Activated naive CD8-positive, alpha-beta T cell treated with anti-CD3 and anti-CD28 coated beads for 36 hours (primary cell): ENCODE data around the gene TOM1L1. TPM values are rescaled to one million over a fixed set of nuclear protein-coding genes. Genes with fewer than 3 reads are reported as not detected.

Source experiments
- DNase-seq: peaks from one replicate; pipeline ENCODE4 v3.0.0; 2021
- H3K27ac Mint-ChIP-seq: one replicate; pipeline ENCODE4 v1.8.0; 2022; ENCODE audit warnings: mild to moderate bottlenecking, moderate library complexity, mixed read lengths
- H3K27me3 Mint-ChIP-seq: one replicate; pipeline ENCODE4 v1.8.0; 2022; ENCODE audit warnings: mild to moderate bottlenecking, mixed read lengths
- H3K36me3 Mint-ChIP-seq: one replicate; pipeline ENCODE4 v1.8.0; 2021; ENCODE audit warnings: mild to moderate bottlenecking, mixed read lengths
- H3K4me1 Mint-ChIP-seq: one replicate; pipeline ENCODE4 v1.8.0; 2021; ENCODE audit warnings: mixed read lengths
- H3K4me3 Mint-ChIP-seq: one replicate; pipeline ENCODE4 v1.8.0; 2022; ENCODE audit warnings: mild to moderate bottlenecking, moderate library complexity, mixed read lengths
- H3K9me3 Mint-ChIP-seq: one replicate; pipeline ENCODE4 v1.8.0; 2022; ENCODE audit warnings: mixed read lengths
- total RNA-seq, 2 experiments: library from RNA; stranded (reverse); gene quantifications; one replicate each; pipeline ENCODE4 v1.2.3, GENCODE V29; 2021

The TOM1L1 gene
- total RNA-seq, 2 experiments from 2014 or later: 0.74 to 1.0 TPM

DNA sequence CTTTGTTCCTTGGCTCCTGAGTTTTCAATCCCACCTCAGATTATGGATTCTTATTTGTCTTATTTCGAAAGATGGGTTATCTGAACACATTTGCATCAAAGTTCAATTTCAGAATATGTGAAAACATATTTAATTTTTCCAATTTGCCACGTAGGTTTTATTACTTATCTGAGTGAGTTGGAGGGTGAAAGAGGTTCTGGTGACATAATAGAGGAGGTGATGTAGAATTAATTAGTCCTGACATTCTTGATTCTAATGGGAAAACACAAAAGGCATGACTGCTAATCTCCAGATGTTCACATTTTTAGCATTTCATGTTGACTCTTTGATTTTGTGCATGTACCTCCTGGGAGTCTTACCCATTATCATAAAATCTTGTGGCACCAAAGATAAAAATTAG lies 9.1 kb downstream of the TOM1L1 start:
- no peak overlapping the region for H3K4me3 Mint-ChIP-seq
- no peaks in the 10 kb centered on the region for H3K9me3 Mint-ChIP-seq
- no peaks in the 10 kb centered on the region for H3K36me3 Mint-ChIP-seq
- H3K4me1 Mint-ChIP-seq: no peaks in the 10 kb centered on the region
- no peak overlapping the region for H3K27ac Mint-ChIP-seq
- H3K27me3 Mint-ChIP-seq: no peaks in the 10 kb centered on the region
- no peak for DNase-seq

DNA sequence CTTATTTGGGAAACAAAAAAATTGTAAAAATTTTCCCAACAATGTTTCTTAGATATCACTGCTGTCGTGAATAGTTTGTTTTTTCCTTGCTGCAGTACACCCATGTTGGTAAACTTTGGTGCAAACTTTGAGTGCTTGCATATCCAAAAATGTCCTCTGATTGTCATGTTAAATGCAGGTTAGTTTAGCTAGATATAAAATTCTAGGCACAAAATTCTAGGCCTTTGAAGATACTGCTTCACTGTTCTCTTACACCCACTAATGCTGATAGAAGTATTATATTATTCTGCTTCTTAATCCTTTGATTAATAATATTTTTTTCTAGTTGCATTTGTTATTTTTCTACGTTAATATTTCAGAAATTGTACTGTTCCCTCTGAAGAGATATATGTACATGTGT lies 16.1 kb downstream of the TOM1L1 start:
- DNase-seq: no peak
- Mint-ChIP-seq H3K4me1 (no peaks in the 10 kb centered on the region), H3K9me3 (peaks cover 13% of the 10 kb centered on the region), H3K36me3 (no peaks in the 10 kb centered on the region), H3K27me3 (no peaks in the 10 kb centered on the region), H3K27ac (no peak overlapping the region), H3K4me3 (no peak overlapping the region)

DNA sequence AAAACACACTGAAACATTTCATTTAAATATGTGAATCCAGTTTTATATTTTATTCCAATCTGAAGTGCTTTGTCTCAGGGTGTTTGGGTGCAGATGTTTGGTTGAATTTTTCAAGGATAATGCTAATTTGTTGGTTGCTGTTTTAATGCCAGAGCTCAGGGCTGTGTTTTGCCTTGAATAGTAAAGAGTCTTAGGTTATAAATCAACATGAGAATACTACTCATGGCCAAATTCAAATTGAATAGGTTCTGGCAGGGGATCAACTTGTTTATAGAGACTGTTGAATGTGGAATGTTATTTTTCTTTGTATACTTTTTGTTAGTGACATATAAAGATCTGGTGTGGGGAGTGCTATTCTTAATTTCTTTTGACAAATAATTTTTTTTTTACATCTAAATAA lies 18.8 kb downstream of the TOM1L1 start:
- no peaks in the 10 kb centered on the region for H3K36me3 Mint-ChIP-seq

DNA sequence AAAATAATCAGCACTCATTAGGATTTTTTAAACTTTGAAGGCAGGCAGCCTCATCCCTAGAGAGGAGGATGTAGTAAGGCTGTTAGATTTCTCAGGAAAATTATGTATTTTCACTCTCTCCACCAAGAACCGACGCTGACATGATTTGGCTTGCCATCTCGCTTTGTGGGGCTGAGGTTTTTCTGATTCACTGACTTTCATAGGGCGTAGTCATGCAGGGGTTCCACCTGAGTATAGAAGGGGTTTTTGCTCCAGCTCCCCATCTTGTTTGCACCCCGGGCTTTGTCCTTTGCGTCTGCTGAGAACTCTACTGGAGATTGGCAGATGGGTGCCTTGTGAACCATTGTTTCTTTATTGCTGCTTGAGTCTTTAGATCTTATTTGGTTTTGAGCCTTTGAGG lies 20.2 kb downstream of the TOM1L1 start:
- H3K27ac Mint-ChIP-seq: no peak overlapping the region
- H3K27me3 Mint-ChIP-seq: peaks cover 9% of the 10 kb centered on the region
- H3K36me3 Mint-ChIP-seq: no peaks in the 10 kb centered on the region
- peaks cover 13% of the 10 kb centered on the region for H3K9me3 Mint-ChIP-seq
- no peak for DNase-seq
- H3K4me3 Mint-ChIP-seq: no peak overlapping the region
- H3K4me1 Mint-ChIP-seq: no peaks in the 10 kb centered on the region

More for the DNA sequence above, 18.8 kb downstream of the TOM1L1 start:
- DNase-seq: no peak
- Mint-ChIP-seq H3K4me3 (no peak overlapping the region), H3K4me1 (no peaks in the 10 kb centered on the region), H3K27ac (no peak overlapping the region), H3K27me3 (peaks cover 5% of the 10 kb centered on the region), H3K9me3 (peaks cover 13% of the 10 kb centered on the region)

DNA sequence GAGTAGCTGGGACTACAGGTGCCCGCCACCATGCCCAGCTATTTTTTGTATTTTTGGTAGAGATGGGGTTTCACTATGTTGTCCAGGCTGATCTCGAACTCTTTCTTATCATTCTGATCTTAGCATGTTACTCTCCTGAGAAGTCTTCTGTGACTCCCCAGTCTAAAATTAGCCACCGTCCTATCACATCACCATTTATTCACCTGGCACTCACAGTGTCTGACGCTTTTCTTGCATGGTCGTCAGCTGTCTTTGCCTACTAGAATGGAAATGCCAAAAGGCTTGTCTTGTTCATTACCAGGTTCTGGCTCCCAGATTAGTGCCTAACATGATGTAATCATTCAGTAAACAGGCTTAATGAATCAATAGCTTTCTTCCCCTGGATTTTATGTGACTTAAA lies 23.8 kb downstream of the TOM1L1 start:
- Mint-ChIP-seq H3K27me3 (peaks cover 9% of the 10 kb centered on the region), H3K4me3 (no peak overlapping the region), H3K9me3 (no peaks in the 10 kb centered on the region), H3K27ac (no peak overlapping the region), H3K36me3 (no peaks in the 10 kb centered on the region), H3K4me1 (no peaks in the 10 kb centered on the region)
- no peak for DNase-seq

DNA sequence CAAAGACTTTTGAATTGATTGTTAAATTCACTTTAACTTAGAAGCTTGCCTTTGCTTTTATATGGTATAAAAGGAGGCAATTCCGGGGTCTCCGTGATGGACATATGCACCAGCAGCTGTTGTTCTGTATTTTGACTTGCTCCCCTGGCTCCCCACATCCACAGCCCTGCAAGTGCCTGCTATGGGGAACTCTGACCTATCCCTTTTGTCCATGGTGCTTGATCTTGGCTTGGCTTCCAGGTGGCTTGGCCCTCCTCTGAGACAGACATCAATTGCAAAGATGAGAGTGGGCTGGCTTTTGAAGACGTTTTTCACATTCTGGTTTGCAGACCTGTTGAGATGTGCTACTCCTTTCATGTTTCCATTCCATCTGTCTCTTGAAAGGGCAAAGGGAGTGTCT lies 26.9 kb downstream of the TOM1L1 start:
- no peak for DNase-seq
- Mint-ChIP-seq H3K4me3 (no peak overlapping the region), H3K36me3 (no peaks in the 10 kb centered on the region), H3K27ac (no peak overlapping the region), H3K4me1 (no peaks in the 10 kb centered on the region), H3K9me3 (no peaks in the 10 kb centered on the region), H3K27me3 (peaks cover 9% of the 10 kb centered on the region)

- Mint-ChIP-seq H3K36me3 (no peaks in the 10 kb centered on the region), H3K4me1 (no peaks in the 10 kb centered on the region), H3K27me3 (no peaks in the 10 kb centered on the region), H3K9me3 (no peaks in the 10 kb centered on the region), H3K27ac (no peak overlapping the region), H3K4me3 (no peak overlapping the region)
- no peak for DNase-seq
These were observed 32.1 kb downstream of the TOM1L1 start for GRCh38 chr17:54932711-54933110.

- no peaks in the 10 kb centered on the region for H3K4me1 Mint-ChIP-seq
- no peaks in the 10 kb centered on the region for H3K27me3 Mint-ChIP-seq
- no peak for DNase-seq
- H3K36me3 Mint-ChIP-seq: no peaks in the 10 kb centered on the region
- no peaks in the 10 kb centered on the region for H3K9me3 Mint-ChIP-seq
- no peak overlapping the region for H3K4me3 Mint-ChIP-seq
- no peak overlapping the region for H3K27ac Mint-ChIP-seq
These were observed 33.3 kb downstream of the TOM1L1 start for GRCh38 chr17:54933921-54934320.

DNA sequence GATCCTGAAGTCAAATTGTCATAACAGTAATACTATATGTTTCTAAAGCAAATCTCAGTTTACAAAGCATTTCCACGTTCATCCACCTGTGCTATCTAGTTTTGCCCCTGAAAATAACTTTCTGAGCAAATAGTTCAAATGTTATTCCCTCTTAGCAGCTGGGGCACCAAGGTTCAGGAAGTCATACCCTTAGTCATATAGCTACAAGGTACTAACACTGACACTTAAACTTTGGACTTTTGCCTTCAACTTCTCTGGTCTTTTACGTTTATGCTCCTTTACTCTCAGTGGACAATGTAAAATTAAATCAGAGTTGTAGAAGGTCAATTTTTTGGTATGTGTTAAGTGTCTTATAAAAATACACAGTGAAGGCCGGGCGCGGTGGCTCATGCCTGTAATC lies 34.8 kb downstream of the TOM1L1 start:
- H3K4me3 Mint-ChIP-seq: no peak overlapping the region
- no peak overlapping the region for H3K27ac Mint-ChIP-seq
- H3K9me3 Mint-ChIP-seq: no peaks in the 10 kb centered on the region
- DNase-seq: no peak
- no peaks in the 10 kb centered on the region for H3K36me3 Mint-ChIP-seq
- H3K4me1 Mint-ChIP-seq: no peaks in the 10 kb centered on the region
- no peaks in the 10 kb centered on the region for H3K27me3 Mint-ChIP-seq

- H3K36me3 Mint-ChIP-seq: no peaks in the 10 kb centered on the region
- H3K9me3 Mint-ChIP-seq: no peaks in the 10 kb centered on the region
- DNase-seq: no peak
- no peak overlapping the region for H3K4me3 Mint-ChIP-seq
- no peak overlapping the region for H3K27ac Mint-ChIP-seq
- H3K4me1 Mint-ChIP-seq: no peaks in the 10 kb centered on the region
- H3K27me3 Mint-ChIP-seq: no peaks in the 10 kb centered on the region
These were observed 36.4 kb downstream of the TOM1L1 start for GRCh38 chr17:54937018-54937417.

DNA sequence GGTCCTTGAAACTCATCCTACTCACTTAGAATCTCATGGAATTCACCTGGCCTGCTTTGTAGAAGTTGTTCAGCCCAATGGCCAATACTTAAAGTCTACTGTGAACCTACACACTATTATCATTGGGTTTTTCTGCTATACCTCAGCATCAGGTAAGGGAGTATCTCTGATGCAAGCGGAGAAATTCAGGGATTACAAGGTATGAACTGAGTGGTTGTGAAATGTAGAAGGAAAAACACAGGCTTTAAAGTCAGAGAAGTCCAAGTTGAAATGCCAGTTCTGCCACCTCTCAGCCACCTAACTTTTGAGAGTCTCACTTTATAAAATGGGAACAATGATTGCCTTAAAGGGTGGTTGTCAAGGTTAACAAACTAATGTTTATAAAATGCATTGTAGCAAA lies 36.8 kb downstream of the TOM1L1 start:
- DNase-seq: no peak
- H3K4me3 Mint-ChIP-seq: no peak overlapping the region
- no peaks in the 10 kb centered on the region for H3K36me3 Mint-ChIP-seq
- no peaks in the 10 kb centered on the region for H3K4me1 Mint-ChIP-seq
- no peaks in the 10 kb centered on the region for H3K27me3 Mint-ChIP-seq
- no peaks in the 10 kb centered on the region for H3K9me3 Mint-ChIP-seq
- H3K27ac Mint-ChIP-seq: no peak overlapping the region

- no peak for DNase-seq
- H3K27ac Mint-ChIP-seq: no peak overlapping the region
- no peak overlapping the region for H3K4me3 Mint-ChIP-seq
- no peaks in the 10 kb centered on the region for H3K9me3 Mint-ChIP-seq
- H3K36me3 Mint-ChIP-seq: no peaks in the 10 kb centered on the region
- peaks cover 2% of the 10 kb centered on the region for H3K4me1 Mint-ChIP-seq
- peaks cover 9% of the 10 kb centered on the region for H3K27me3 Mint-ChIP-seq
These were observed 40.6 kb downstream of the TOM1L1 start for GRCh38 chr17:54941285-54941684.

- Mint-ChIP-seq H3K4me3 (no peak overlapping the region), H3K36me3 (no peaks in the 10 kb centered on the region), H3K27ac (no peak overlapping the region), H3K27me3 (peaks cover 13% of the 10 kb centered on the region), H3K9me3 (no peaks in the 10 kb centered on the region), H3K4me1 (peaks cover 4% of the 10 kb centered on the region)
- DNase-seq: no peak
These were observed 44.1 kb downstream of the TOM1L1 start for GRCh38 chr17:54944796-54945195.

DNA sequence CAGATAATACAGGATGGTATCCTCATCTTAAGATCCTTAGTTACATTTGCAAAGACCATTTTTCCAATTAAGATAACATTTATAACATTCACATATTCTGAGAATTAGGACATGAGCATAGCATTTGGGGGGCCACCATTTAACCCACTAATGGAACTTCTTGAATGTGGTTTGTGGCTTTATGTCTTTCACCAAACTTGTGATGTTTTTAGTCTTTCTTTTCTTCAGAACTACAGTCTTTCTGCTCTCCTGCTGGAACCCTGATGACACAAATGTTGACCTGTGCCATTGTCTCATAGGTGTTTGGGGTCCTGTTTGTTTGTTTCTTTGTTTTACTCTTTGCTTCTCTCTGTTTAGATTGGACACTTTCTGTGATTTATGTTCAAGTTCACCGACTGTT lies 44.6 kb downstream of the TOM1L1 start:
- no peak for DNase-seq
- no peaks in the 10 kb centered on the region for H3K9me3 Mint-ChIP-seq
- H3K4me1 Mint-ChIP-seq: peaks cover 4% of the 10 kb centered on the region
- H3K27me3 Mint-ChIP-seq: peaks cover 13% of the 10 kb centered on the region
- H3K27ac Mint-ChIP-seq: no peak overlapping the region
- H3K4me3 Mint-ChIP-seq: no peak overlapping the region
- H3K36me3 Mint-ChIP-seq: no peaks in the 10 kb centered on the region

GRCh38 chr17:54945671-54946070 lies 45.0 kb downstream of the TOM1L1 start:
- Mint-ChIP-seq H3K9me3 (no peaks in the 10 kb centered on the region), H3K27ac (no peak overlapping the region), H3K4me3 (no peak overlapping the region), H3K4me1 (peaks cover 4% of the 10 kb centered on the region), H3K27me3 (peaks cover 13% of the 10 kb centered on the region), H3K36me3 (no peaks in the 10 kb centered on the region)
- no peak for DNase-seq

GRCh38 chr17:54947396-54947795 lies 46.7 kb downstream of the TOM1L1 start:
- Mint-ChIP-seq H3K27ac (no peak overlapping the region), H3K9me3 (no peaks in the 10 kb centered on the region), H3K36me3 (no peaks in the 10 kb centered on the region), H3K4me1 (peaks cover 4% of the 10 kb centered on the region), H3K4me3 (no peak overlapping the region), H3K27me3 (peaks cover 13% of the 10 kb centered on the region)
- DNase-seq: no peak

DNA sequence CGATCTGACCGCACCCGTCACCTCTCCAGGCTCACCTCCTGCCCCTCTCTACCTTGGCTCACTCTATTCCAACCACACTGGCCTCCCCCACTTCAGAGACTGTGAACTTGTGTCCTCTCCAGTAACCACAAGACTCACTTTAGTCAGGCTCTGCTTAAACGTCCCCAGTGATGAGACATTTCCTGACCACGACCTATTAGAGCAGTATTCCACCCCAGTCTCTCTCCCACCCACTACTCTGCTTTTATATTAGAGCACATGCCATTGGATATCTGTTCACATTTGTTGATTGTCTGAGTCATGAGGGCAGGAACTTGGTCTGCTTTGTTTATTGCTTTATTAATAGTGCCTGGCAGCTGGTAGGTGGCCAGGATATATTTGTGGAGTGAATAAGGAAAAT lies 47.7 kb downstream of the TOM1L1 start:
- H3K27ac Mint-ChIP-seq: no peak overlapping the region
- peak; percentile 11 for DNase-seq
- no peaks in the 10 kb centered on the region for H3K36me3 Mint-ChIP-seq
- peaks cover 13% of the 10 kb centered on the region for H3K27me3 Mint-ChIP-seq
- H3K9me3 Mint-ChIP-seq: no peaks in the 10 kb centered on the region
- H3K4me3 Mint-ChIP-seq: no peak overlapping the region
- peaks cover 4% of the 10 kb centered on the region for H3K4me1 Mint-ChIP-seq
